ENCODE results near the gene CAPN10. TPM values are rescaled to one million over a fixed set of nuclear protein-coding genes. Genes with fewer than 3 reads are reported as not detected.

CAPN10 gene
- total and polyA plus RNA-seq, 2 donors (not counting 3 experiments of a cell fraction or from before 2014, with no cell fraction given) = 25.2 to 39.9 TPM

- DNase-seq (ENCODE audit: low read depth, low spot score) = peak; percentile 70
- TF ChIP-seq POLR2A (IDR thresholded peaks at IDR 0.05; ENCODE audit: low read depth, low read length) (no peak), FOS (IDR thresholded peaks at IDR 0.05; ENCODE audit: borderline replicate concordance, insufficient read depth, low read length) (no peak), POLR2AphosphoS5 (IDR thresholded peaks at IDR 0.05; ENCODE audit: insufficient read depth, low read depth, low read length) (peak; percentile 59), JUN (IDR thresholded peaks at IDR 0.05; ENCODE audit: borderline replicate concordance, insufficient read depth, insufficient read length, low read depth) (no peak), GATA2 (IDR thresholded peaks at IDR 0.05; ENCODE audit: insufficient read depth, insufficient read length, low read depth, low read length) (no peak), EZH2 (IDR thresholded peaks at IDR 0.05; ENCODE audit: borderline replicate concordance, low read depth, low read length, severe bottlenecking) (no peak), MYC (IDR thresholded peaks at IDR 0.05; ENCODE audit: low read depth, low read length) (no peak)
- TF ChIP-seq, protein P1, sequence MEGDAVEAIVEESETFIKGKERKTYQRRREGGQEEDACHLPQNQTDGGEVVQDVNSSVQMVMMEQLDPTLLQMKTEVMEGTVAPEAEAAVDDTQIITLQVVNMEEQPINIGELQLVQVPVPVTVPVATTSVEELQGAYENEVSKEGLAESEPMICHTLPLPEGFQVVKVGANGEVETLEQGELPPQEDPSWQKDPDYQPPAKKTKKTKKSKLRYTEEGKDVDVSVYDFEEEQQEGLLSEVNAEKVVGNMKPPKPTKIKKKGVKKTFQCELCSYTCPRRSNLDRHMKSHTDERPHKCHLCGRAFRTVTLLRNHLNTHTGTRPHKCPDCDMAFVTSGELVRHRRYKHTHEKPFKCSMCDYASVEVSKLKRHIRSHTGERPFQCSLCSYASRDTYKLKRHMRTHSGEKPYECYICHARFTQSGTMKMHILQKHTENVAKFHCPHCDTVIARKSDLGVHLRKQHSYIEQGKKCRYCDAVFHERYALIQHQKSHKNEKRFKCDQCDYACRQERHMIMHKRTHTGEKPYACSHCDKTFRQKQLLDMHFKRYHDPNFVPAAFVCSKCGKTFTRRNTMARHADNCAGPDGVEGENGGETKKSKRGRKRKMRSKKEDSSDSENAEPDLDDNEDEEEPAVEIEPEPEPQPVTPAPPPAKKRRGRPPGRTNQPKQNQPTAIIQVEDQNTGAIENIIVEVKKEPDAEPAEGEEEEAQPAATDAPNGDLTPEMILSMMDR (IDR thresholded peaks at IDR 0.05; ENCODE audit: extremely low read depth in 1 of 2, insufficient read depth in 1 of 2, low read depth in 1 of 2, low read length in 2 of 2) = peak; percentile 74 to 85
- TF ChIP-seq, protein P2, sequence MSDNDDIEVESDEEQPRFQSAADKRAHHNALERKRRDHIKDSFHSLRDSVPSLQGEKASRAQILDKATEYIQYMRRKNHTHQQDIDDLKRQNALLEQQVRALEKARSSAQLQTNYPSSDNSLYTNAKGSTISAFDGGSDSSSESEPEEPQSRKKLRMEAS (IDR thresholded peaks at IDR 0.05; ENCODE audit: insufficient read depth, insufficient read length) = no peak
- H3K9me1 ChIP-seq (replicated peaks; ENCODE audit: control insufficient read depth, extremely low read depth, insufficient read depth, low read length) = no peaks in the 10 kb centered on the region
- intact Hi-C loops (cut with micrococcal nuclease) = loop anchor here (1.0 to 5.0 kb wide), 2 partner anchors 38 to 308 kb away; no protein-coding TSS in a partner anchor
- dilution Hi-C loops (cut with MboI; ENCODE audit: extremely low pct_ligation_motif_present, low sequenced_read_pairs) = no loop called here
- H3K27me3 ChIP-seq (ENCODE audit: control insufficient read depth in 2 of 2, insufficient read depth in 2 of 2, low read length in 2 of 2) = no peaks in the 10 kb centered on the region
- H3K4me3 ChIP-seq (replicated peaks in 1 of 3; ENCODE audit: insufficient read depth in 1 of 3, low read depth in 1 of 3, low read length in 3 of 3) = no peak overlapping the region
- CTCF ChIA-PET = interaction anchor here (1.0 to 1.6 kb wide), 4 partner anchors 13 to 236 kb away, joined by 3 to 10 read pairs (median 4); partner anchors contain the start of gene CAPN10
- H2AFZ ChIP-seq (ENCODE audit: low read depth, low read length) = no peak overlapping the region
- BruUV-seq (replicated peaks) = no TSS peak
- H3K27ac ChIP-seq (ENCODE audit: insufficient read depth, low read depth, low read length) = no peak overlapping the region
- H3K9me3 ChIP-seq (replicated peaks; ENCODE audit: control insufficient read depth, insufficient read depth, low read length) = no peaks in the 10 kb centered on the region
- peaks cover 2% of the 10 kb centered on the region for H3K4me1 ChIP-seq (ENCODE audit: control insufficient read depth, extremely low read depth, insufficient read depth, low read length)
- H3K4me2 ChIP-seq (ENCODE audit: insufficient read depth, low read length) = no peak overlapping the region
- no peak overlapping the region for H3K9ac ChIP-seq (replicated peaks; ENCODE audit: extremely low read depth, insufficient read depth, low read length)
- peaks cover 0 to 1% of the 10 kb centered on the region in 2 experiments for H3K36me3 ChIP-seq (ENCODE audit: control insufficient read depth in 2 of 2, extremely low read depth in 1 of 2, insufficient read depth in 2 of 2, low read length in 2 of 2)
- POLR2A ChIA-PET = no interaction called here
- no peaks in the 10 kb centered on the region for H3K79me2 ChIP-seq (ENCODE audit: control insufficient read depth, insufficient read depth, low read length)
- no peaks in the 10 kb centered on the region for H4K20me1 ChIP-seq (replicated peaks; ENCODE audit: control insufficient read depth, extremely low read depth, insufficient read depth, low read length)
- peak; percentile 81 for FAIRE-seq
Measured at GRCh38 chr2:240604291-240604938, 17.9 kb downstream of the CAPN10 start.

All from endothelial cell of umbilical vein (primary cell).